Right lobe of liver (tissue), 4 donors: ENCODE measurements around the gene DAG1.

ENCODE experiments used
- POLR2A ChIP-seq: fragments of 450-650 bp; IDR thresholded peaks from one replicate; pipeline ENCODE4 v1.6.1; 2017; ENCODE audit warnings: antibody characterized with exemption, mild to moderate bottlenecking
- TF ChIP-seq, protein P1 (sequence below), 4 donors: fragments of 200-600 bp in 3 of 4; fragments of 450-650 bp in 1 of 4; IDR thresholded peaks; one replicate each; pipeline versions ENCODE4 v1.5.1 to v1.8.0; 2016 to 2022; ENCODE audit warnings: antibody characterized with exemption in 4 of 4, mild to moderate bottlenecking in 2 of 4
- donor health status: DM: no; HTN: no; CAD: no.
- donor health status: DM: no; HTN: no; CAD: no.
- donor health status: DM: no; HTN: yes; CAD: no.

DNA sequence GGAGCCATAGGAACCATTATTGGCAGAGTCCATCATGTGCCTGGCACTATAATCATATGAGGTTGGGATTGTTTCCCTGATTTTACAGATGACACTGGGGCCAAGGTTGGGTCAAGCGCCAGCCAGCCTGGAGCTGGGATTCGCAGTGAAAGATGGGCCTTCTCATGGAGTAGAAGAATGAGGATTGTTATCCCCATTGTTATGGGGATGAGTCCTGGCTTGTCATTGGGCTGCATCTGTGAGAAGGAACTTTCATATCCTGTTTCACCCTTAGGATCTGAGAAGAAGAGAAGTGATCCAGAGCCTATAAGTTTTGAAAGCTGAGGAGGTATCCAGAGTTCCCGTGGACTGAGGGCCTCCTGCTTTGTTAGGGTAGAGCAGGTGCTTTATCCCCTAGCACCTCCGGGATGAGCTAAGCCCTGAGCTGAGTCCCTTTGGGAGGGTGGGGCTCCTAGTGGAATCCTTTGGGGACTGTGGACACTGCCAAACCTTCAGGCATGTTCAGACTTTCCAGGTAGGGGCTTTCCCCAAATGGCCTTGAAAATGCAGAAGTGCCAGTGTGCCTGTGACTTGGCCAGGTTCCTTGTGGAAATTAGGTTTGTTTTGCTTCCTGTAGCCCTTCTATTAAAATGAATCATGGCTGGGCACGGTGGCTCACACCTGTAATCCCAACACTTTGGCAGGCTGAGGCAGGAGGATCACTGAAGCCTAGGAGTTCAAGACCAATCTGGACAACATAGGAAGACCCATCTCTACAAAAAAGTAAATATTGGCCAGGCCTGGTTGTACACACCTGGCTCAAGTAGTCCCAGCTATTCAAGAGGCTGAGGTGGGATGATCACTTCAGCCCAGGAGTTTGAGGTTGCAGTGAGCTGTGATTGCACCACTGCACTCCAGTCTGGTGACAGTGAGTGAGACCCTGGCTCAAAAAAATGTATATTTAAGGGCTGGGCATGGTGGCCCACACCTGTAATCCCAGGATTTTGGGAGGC lies 54.0 kb downstream of the DAG1 start:
- TF ChIP-seq, protein P1, sequence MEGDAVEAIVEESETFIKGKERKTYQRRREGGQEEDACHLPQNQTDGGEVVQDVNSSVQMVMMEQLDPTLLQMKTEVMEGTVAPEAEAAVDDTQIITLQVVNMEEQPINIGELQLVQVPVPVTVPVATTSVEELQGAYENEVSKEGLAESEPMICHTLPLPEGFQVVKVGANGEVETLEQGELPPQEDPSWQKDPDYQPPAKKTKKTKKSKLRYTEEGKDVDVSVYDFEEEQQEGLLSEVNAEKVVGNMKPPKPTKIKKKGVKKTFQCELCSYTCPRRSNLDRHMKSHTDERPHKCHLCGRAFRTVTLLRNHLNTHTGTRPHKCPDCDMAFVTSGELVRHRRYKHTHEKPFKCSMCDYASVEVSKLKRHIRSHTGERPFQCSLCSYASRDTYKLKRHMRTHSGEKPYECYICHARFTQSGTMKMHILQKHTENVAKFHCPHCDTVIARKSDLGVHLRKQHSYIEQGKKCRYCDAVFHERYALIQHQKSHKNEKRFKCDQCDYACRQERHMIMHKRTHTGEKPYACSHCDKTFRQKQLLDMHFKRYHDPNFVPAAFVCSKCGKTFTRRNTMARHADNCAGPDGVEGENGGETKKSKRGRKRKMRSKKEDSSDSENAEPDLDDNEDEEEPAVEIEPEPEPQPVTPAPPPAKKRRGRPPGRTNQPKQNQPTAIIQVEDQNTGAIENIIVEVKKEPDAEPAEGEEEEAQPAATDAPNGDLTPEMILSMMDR (IDR thresholded peaks at IDR 0.05) = no peak
- no peak for TF ChIP-seq POLR2A
